HepG2 (cell line): ENCODE data around the gene EPS8L3. TPM values are rescaled to one million over a fixed set of nuclear protein-coding genes. Genes with fewer than 3 reads are reported as not detected.
A peak's percentile ranks its signal among the peaks of the same experiment; 100 is the strongest.

Experiments
- ESRRA ChIP-seq: sonication (generic); formaldehyde crosslinking; IDR thresholded peaks from 2 replicates; pipeline ENCODE4 v1.5.1; 2020; ENCODE audit warnings: mild to moderate bottlenecking, low read depth, missing genetic modification reagents
- FOXA3 ChIP-seq: IDR thresholded peaks from 2 replicates; pipeline ENCODE4 v1.6.1; 2016; ENCODE audit warnings: missing genetic modification reagents, missing compliant biosample characterization
- GTF3A ChIP-seq: sonication (generic); formaldehyde crosslinking; conservative IDR thresholded peaks from 2 replicates; pipeline ENCODE4 v1.4.0; 2020; ENCODE audit warnings: mild to moderate bottlenecking, missing genetic modification reagents
- MAFK ChIP-seq, 2 experiments: IDR thresholded peaks in 1 of 2; conservative IDR thresholded peaks in 1 of 2; 2 replicates each; pipeline ENCODE4 v1.6.1; 2011; ENCODE audit warnings: improper control_type of control experiment in 2 of 2, low read length in 2 of 2
- MED1 ChIP-seq: sonication (generic); formaldehyde crosslinking; IDR thresholded peaks from 2 replicates; pipeline ENCODE4 v1.4.0; 2020; ENCODE audit warnings: missing genetic modification reagents
- NBN ChIP-seq: fragments of 450-650 bp; conservative IDR thresholded peaks from 2 replicates; pipeline ENCODE4 v1.6.1; 2017
- NFATC3 ChIP-seq: sonication (generic); formaldehyde crosslinking; IDR thresholded peaks from 2 replicates; pipeline ENCODE4 v1.5.1; 2020; ENCODE audit warnings: mild to moderate bottlenecking, missing genetic modification reagents
- POLR2G ChIP-seq: fragments of 200-400 bp; formaldehyde crosslinking; IDR thresholded peaks from 2 replicates; pipeline ENCODE4 v1.6.1; 2018; ENCODE audit warnings: mild to moderate bottlenecking, low read depth, low read length, moderate library complexity
- RCOR2 ChIP-seq: IDR thresholded peaks from 2 replicates; pipeline ENCODE4 v1.6.1; 2016; ENCODE audit warnings: missing biosample characterization, missing genetic modification reagents
- ZFP36 ChIP-seq: fragments of 150-350 bp; IDR thresholded peaks from 2 replicates; pipeline ENCODE4 v1.6.1; 2018; ENCODE audit warnings: borderline replicate concordance, low read length, low read depth; ENCODE audit not compliant: partially characterized antibody
- ZNF138 ChIP-seq: sonication (generic); formaldehyde crosslinking; IDR thresholded peaks from 2 replicates; pipeline ENCODE4 v1.5.0; 2020; ENCODE audit warnings: mild to moderate bottlenecking, low read depth, missing genetic modification reagents
- ZNF713 ChIP-seq: sonication (generic); formaldehyde crosslinking; IDR thresholded peaks from 2 replicates; pipeline ENCODE4 v1.4.0; 2020; ENCODE audit warnings: mild to moderate bottlenecking, missing genetic modification reagents
- ZNF792 ChIP-seq: IDR thresholded peaks from 2 replicates; pipeline ENCODE4 v1.6.1; 2016
- polyA plus RNA-seq, 8 experiments: library from polyadenylated mRNA; depleted of rRNA in 3 of 8; stranded (reverse) in 7 of 8; unstranded in 1 of 8; fragments of >200 nt; fragmentation: Illumina TruSeq in 4 of 8; extraction: Trizol in 4 of 8; gene quantifications; 2 replicates each; pipeline versions ENCODE4 v1.2.1 to v1.2.3, GENCODE V29; 2011 to 2016; ENCODE audit warnings: low read depth in 4 of 8, missing spikeins in 1 of 8, mixed read lengths in 1 of 8; ENCODE audit not compliant: insufficient read depth in 1 of 8
- total RNA-seq, 5 experiments: library from RNA; depleted of rRNA; stranded (reverse); fragments of >200 nt; fragmentation: Illumina TruSeq; extraction: Trizol; gene quantifications; 2 replicates each; pipeline ENCODE4 v1.2.3, GENCODE V29; 2016; ENCODE audit warnings: low read depth in 1 of 5
- TF ChIP-seq, protein P1 (sequence below): sonication (generic); formaldehyde crosslinking; IDR thresholded peaks from 2 replicates; pipeline ENCODE4 v1.4.0; 2020; ENCODE audit warnings: low read depth, mild to moderate bottlenecking, missing genetic modification reagents
- TF ChIP-seq, protein P2 (sequence below): sonication (generic); formaldehyde crosslinking; conservative IDR thresholded peaks from 2 replicates; pipeline ENCODE4 v1.8.1; 2023; ENCODE audit warnings: missing genetic modification reagents
- TF ChIP-seq, protein P3 (sequence below): sonication (generic); formaldehyde crosslinking; IDR thresholded peaks from 2 replicates; pipeline ENCODE4 v1.4.0; 2020; ENCODE audit warnings: missing genetic modification reagents
- TF ChIP-seq, protein P4 (sequence below): sonication (generic); IDR thresholded peaks from 2 replicates; pipeline ENCODE4 v1.6.1; 2016; ENCODE audit warnings: low read depth, borderline replicate concordance
- TF ChIP-seq, protein P5 (sequence below), 2 experiments: sonication (generic) in 1 of 2; formaldehyde crosslinking in 1 of 2; IDR thresholded peaks; 2 replicates each; pipeline versions ENCODE4 v1.5.1 to v1.6.1; 2011 to 2020; ENCODE audit warnings: borderline replicate concordance in 1 of 2, low read depth in 1 of 2, low read length in 1 of 2, mild to moderate bottlenecking in 1 of 2, missing genetic modification reagents in 1 of 2, moderate library complexity in 1 of 2

EPS8L3 gene
- total and polyA plus RNA-seq, 2 of the 13 experiments (the other 11 are each of a cell fraction or from before 2014, with no cell fraction given) = 18.2 to 106 TPM

DNA sequence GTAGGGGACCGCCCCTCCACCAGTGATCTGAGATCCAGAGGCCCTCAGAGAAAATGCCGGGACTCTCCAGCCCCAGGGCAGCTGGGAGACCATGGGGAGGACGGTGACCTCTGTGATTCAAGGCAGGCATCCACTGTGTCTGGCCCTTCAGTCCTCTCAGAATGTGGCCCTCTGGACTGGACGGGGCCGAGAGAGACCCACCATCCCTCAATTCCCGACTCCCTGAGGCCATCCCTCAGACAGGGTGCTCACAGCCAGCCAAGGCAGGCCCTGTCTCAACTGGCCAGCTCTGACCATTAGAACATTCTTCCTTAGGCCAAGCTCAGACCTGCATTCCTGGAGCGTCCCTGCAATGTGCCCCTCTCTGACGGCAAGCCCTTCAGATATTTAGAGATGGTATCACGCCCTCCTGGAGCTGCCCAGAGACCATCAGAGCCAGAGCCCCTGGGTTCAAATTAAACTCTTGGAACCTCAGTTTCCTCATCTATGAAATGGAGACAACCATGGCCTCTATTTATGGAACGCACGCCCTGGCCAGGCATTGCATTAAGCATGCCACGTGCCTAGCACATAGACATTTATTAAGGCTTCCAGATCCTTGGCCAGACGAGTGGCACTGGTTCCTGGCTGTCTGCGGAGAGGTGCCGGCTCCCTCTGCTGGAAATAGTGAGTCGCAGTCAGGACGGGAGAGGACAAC is 9.6 kb upstream of the EPS8L3 start (continued):
- TF ChIP-seq ZNF138 (CRISPR knock-in tag) = no peak
- no peak for TF ChIP-seq POLR2G
- no peak for TF ChIP-seq RCOR2 (CRISPR knock-in tag)
- TF ChIP-seq, protein P1, sequence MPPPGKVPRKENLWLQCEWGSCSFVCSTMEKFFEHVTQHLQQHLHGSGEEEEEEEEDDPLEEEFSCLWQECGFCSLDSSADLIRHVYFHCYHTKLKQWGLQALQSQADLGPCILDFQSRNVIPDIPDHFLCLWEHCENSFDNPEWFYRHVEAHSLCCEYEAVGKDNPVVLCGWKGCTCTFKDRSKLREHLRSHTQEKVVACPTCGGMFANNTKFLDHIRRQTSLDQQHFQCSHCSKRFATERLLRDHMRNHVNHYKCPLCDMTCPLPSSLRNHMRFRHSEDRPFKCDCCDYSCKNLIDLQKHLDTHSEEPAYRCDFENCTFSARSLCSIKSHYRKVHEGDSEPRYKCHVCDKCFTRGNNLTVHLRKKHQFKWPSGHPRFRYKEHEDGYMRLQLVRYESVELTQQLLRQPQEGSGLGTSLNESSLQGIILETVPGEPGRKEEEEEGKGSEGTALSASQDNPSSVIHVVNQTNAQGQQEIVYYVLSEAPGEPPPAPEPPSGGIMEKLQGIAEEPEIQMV (CRISPR knock-in tag) = 0 out of 2 replicates have a peak, but pooled peaks have one; percentile 41
- TF ChIP-seq NFATC3 (CRISPR knock-in tag) = no peak
- TF ChIP-seq ZFP36 = no peak
- TF ChIP-seq ZNF792 = 0 out of 2 replicates have a peak, but pooled peaks have one; percentile 72
- TF ChIP-seq MED1 (CRISPR knock-in tag) = peak; percentile 45; the same call in 1 of the 2 replicates
- peak; percentile 79; the same call in 1 of the 2 replicates for TF ChIP-seq GTF3A
- TF ChIP-seq ESRRA (CRISPR knock-in tag) = no peak
- TF ChIP-seq, protein P2, sequence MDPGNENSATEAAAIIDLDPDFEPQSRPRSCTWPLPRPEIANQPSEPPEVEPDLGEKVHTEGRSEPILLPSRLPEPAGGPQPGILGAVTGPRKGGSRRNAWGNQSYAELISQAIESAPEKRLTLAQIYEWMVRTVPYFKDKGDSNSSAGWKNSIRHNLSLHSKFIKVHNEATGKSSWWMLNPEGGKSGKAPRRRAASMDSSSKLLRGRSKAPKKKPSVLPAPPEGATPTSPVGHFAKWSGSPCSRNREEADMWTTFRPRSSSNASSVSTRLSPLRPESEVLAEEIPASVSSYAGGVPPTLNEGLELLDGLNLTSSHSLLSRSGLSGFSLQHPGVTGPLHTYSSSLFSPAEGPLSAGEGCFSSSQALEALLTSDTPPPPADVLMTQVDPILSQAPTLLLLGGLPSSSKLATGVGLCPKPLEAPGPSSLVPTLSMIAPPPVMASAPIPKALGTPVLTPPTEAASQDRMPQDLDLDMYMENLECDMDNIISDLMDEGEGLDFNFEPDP (CRISPR knock-in tag) = no peak
- no peak for TF ChIP-seq ZNF713 (CRISPR knock-in tag)
- TF ChIP-seq, protein P3, sequence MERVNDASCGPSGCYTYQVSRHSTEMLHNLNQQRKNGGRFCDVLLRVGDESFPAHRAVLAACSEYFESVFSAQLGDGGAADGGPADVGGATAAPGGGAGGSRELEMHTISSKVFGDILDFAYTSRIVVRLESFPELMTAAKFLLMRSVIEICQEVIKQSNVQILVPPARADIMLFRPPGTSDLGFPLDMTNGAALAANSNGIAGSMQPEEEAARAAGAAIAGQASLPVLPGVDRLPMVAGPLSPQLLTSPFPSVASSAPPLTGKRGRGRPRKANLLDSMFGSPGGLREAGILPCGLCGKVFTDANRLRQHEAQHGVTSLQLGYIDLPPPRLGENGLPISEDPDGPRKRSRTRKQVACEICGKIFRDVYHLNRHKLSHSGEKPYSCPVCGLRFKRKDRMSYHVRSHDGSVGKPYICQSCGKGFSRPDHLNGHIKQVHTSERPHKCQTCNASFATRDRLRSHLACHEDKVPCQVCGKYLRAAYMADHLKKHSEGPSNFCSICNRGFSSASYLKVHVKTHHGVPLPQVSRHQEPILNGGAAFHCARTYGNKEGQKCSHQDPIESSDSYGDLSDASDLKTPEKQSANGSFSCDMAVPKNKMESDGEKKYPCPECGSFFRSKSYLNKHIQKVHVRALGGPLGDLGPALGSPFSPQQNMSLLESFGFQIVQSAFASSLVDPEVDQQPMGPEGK (CRISPR knock-in tag) = no peak
- TF ChIP-seq, protein P4, sequence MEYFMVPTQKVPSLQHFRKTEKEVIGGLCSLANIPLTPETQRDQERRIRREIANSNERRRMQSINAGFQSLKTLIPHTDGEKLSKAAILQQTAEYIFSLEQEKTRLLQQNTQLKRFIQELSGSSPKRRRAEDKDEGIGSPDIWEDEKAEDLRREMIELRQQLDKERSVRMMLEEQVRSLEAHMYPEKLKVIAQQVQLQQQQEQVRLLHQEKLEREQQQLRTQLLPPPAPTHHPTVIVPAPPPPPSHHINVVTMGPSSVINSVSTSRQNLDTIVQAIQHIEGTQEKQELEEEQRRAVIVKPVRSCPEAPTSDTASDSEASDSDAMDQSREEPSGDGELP = no peak
- TF ChIP-seq FOXA3 (CRISPR knock-in tag) = 0 out of 2 replicates have a peak, but pooled peaks have one; percentile 12
- TF ChIP-seq NBN = no peak
- no peak for TF ChIP-seq MAFK (conservative IDR thresholded peaks at IDR 0.05 in 1 of 2, IDR thresholded peaks at IDR 0.05 in 1 of 2; ENCODE audit: low read length in 2 of 2)
- TF ChIP-seq, protein P5, sequence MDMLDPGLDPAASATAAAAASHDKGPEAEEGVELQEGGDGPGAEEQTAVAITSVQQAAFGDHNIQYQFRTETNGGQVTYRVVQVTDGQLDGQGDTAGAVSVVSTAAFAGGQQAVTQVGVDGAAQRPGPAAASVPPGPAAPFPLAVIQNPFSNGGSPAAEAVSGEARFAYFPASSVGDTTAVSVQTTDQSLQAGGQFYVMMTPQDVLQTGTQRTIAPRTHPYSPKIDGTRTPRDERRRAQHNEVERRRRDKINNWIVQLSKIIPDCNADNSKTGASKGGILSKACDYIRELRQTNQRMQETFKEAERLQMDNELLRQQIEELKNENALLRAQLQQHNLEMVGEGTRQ (IDR thresholded peaks at IDR 0.05; ENCODE audit: low read depth, low read length) = no peak
- TF ChIP-seq, protein P5 (CRISPR knock-in tag; IDR thresholded peaks at IDR 0.05; ENCODE audit: borderline replicate concordance) = no peak
